HepG2 (cell line): ENCODE results near the gene SURF2. TPM values are rescaled to one million over a fixed set of nuclear protein-coding genes. Genes with fewer than 3 reads are reported as not detected.

ENCODE experiments used
- ATAC-seq: fragments of 200-7000 bp; cut with Tn5 transposase; 3 replicates; pipeline ENCODE4 v1.9.1; 2020; ENCODE audit warnings: mild to moderate bottlenecking, moderate library complexity
- BruUV-seq: library from RNA; stranded (reverse); fragments of 400-500 nt; replicated peaks from 2 replicates; lab custom pipeline; 2021; lab: Mats Ljungman, UMichigan
- CTCF ChIA-PET: fragments of 300-600 bp; formaldehyde crosslinking; extraction: SDS; loops from one replicate; lab custom pipeline; 2021; ENCODE audit warnings: low total read pairs, inconsistent platforms, low intra/inter-chr PET ratio; lab: Yijun Ruan, JAX
- POLR2A ChIA-PET: fragments of 350-600 bp; sonication (Branson Sonifier 250); formaldehyde crosslinking; loops from one replicate; lab custom pipeline; 2020; ENCODE audit warnings: antibody characterized with exemption, inconsistent platforms; lab: Yijun Ruan, JAX
- DNase-seq: peaks from one replicate; pipeline ENCODE4 v3.0.0-alpha.2; 2015; ENCODE audit warnings: low spot score
- FAIRE-seq: peaks from 3 replicates; lab custom pipeline; 2011; peaks lifted over from hg19 to GRCh38; lab: Jason Lieb, UNC
- H2AFZ ChIP-seq: one replicate; pipeline ENCODE4 v1.6.1; 2011; ENCODE audit warnings: low read length, inconsistent platforms
- H3K27ac ChIP-seq: fragments of 300-600 bp; 3 replicates; pipeline ENCODE4 v1.8.0; 2011; ENCODE audit warnings: mixed run types, mild to moderate bottlenecking, mixed read lengths, low read length, inconsistent platforms; ENCODE audit not compliant: insufficient read depth; ENCODE audit errors: extremely low read length
- H3K27me3 ChIP-seq, 2 experiments: fragments of 200-600 bp in 1 of 2; 2 replicates in 1 of 2; 3 replicates in 1 of 2; pipeline versions ENCODE4 v1.6.0 to v1.8.0; 2011; ENCODE audit warnings: low read length in 2 of 2, mild to moderate bottlenecking in 2 of 2, moderate library complexity in 2 of 2, inconsistent platforms in 1 of 2; ENCODE audit not compliant: insufficient read depth in 2 of 2, control insufficient read depth in 1 of 2
- H3K36me3 ChIP-seq, 2 experiments: fragments of 200-600 bp in 1 of 2; replicated peaks in 1 of 2; 2 replicates in 1 of 2; 3 replicates in 1 of 2; pipeline versions ENCODE4 v1.5.1 to v1.8.0; 2011; ENCODE audit warnings: low read length in 2 of 2, inconsistent platforms in 1 of 2; ENCODE audit not compliant: insufficient read depth in 2 of 2, control insufficient read depth in 1 of 2
- H3K4me1 ChIP-seq: 2 replicates; pipeline ENCODE4 v1.5.1; 2012; ENCODE audit warnings: low read length, inconsistent platforms; ENCODE audit not compliant: insufficient read depth
- H3K4me2 ChIP-seq: 2 replicates; pipeline ENCODE4 v1.6.0; 2011; ENCODE audit warnings: low read depth, low read length, inconsistent platforms
- H3K4me3 ChIP-seq, 3 experiments: fragments of 200-600 bp in 1 of 3; sonication (generic), shearing (Covaris generic) in 1 of 3; replicated peaks in 1 of 3; 2 replicates each; pipeline ENCODE4 v1.5.1; 2011 to 2016; ENCODE audit warnings: low read length in 3 of 3, inconsistent platforms in 2 of 3, low read depth in 2 of 3, mild to moderate bottlenecking in 2 of 3, control low read depth in 1 of 3, mixed read lengths in 1 of 3; ENCODE audit not compliant: insufficient read depth in 1 of 3
- H3K79me2 ChIP-seq: one replicate; pipeline ENCODE4 v1.6.1; 2011; ENCODE audit warnings: low read length, inconsistent platforms; ENCODE audit not compliant: insufficient read depth
- H3K9ac ChIP-seq: 2 replicates; pipeline ENCODE4 v1.6.0; 2011; ENCODE audit warnings: mild to moderate bottlenecking, low read depth, low read length, inconsistent platforms; ENCODE audit not compliant: insufficient read depth
- H3K9me3 ChIP-seq: 2 replicates; pipeline ENCODE4 v1.5.1; 2012; ENCODE audit warnings: mild to moderate bottlenecking, low read length
- H4K20me1 ChIP-seq: 2 replicates; pipeline ENCODE4 v1.6.0; 2011; ENCODE audit warnings: inconsistent platforms, mild to moderate bottlenecking, low read length, moderate library complexity; ENCODE audit not compliant: insufficient read depth
- ARID2 ChIP-seq: sonication (generic); formaldehyde crosslinking; IDR thresholded peaks from 2 replicates; pipeline ENCODE4 v1.8.1; 2022; ENCODE audit warnings: mild to moderate bottlenecking, missing genetic modification reagents, borderline replicate concordance
- BHLHE40 ChIP-seq: IDR thresholded peaks from 2 replicates; pipeline ENCODE4 v1.6.1; 2011; ENCODE audit warnings: low read length, improper control_type of control experiment
- FOSL1 ChIP-seq: sonication (generic); formaldehyde crosslinking; IDR thresholded peaks from 2 replicates; pipeline ENCODE4 v1.9.0; 2021; ENCODE audit warnings: missing genetic modification reagents, borderline replicate concordance
- ISL2 ChIP-seq: sonication (generic); formaldehyde crosslinking; IDR thresholded peaks from 2 replicates; pipeline ENCODE4 v1.5.0; 2020; ENCODE audit warnings: missing genetic modification reagents
- MZF1 ChIP-seq: sonication (generic); formaldehyde crosslinking; IDR thresholded peaks from 2 replicates; pipeline ENCODE4 v1.8.1; 2023; ENCODE audit warnings: mild to moderate bottlenecking, missing genetic modification reagents, borderline replicate concordance
- NFIC ChIP-seq: IDR thresholded peaks from 2 replicates; pipeline ENCODE4 v1.6.1; 2012; ENCODE audit warnings: mild to moderate bottlenecking, low read length, inconsistent platforms
- NFKB2 ChIP-seq: sonication (generic); formaldehyde crosslinking; IDR thresholded peaks from 2 replicates; pipeline ENCODE4 v1.4.0; 2020; ENCODE audit warnings: missing genetic modification reagents, borderline replicate concordance
- RARA ChIP-seq: IDR thresholded peaks from 2 replicates; pipeline ENCODE4 v1.6.1; 2016; ENCODE audit warnings: missing genetic modification reagents, missing compliant biosample characterization
- RNF2 ChIP-seq: fragments of 450-650 bp; conservative IDR thresholded peaks from 2 replicates; pipeline ENCODE4 v1.6.1; 2016; ENCODE audit warnings: low read depth
- SATB2 ChIP-seq: sonication (generic); formaldehyde crosslinking; IDR thresholded peaks from 2 replicates; pipeline ENCODE4 v1.5.0; 2020; ENCODE audit warnings: missing genetic modification reagents
- SMAD3 ChIP-seq: sonication (generic); formaldehyde crosslinking; IDR thresholded peaks from 2 replicates; pipeline ENCODE4 v1.4.0; 2020; ENCODE audit warnings: missing genetic modification reagents
- SP2 ChIP-seq: sonication (generic); formaldehyde crosslinking; IDR thresholded peaks from 2 replicates; pipeline ENCODE4 v1.5.1; 2020; ENCODE audit warnings: mild to moderate bottlenecking, missing genetic modification reagents
- TEAD3 ChIP-seq: optimal IDR thresholded peaks from 2 replicates; pipeline ENCODE3; 2016; ENCODE audit warnings: borderline replicate concordance
- ZNF264 ChIP-seq: sonication (generic); formaldehyde crosslinking; IDR thresholded peaks from 2 replicates; pipeline ENCODE4 v1.4.0; 2020; ENCODE audit warnings: missing genetic modification reagents
- ZSCAN22 ChIP-seq: sonication (generic); formaldehyde crosslinking; IDR thresholded peaks from 2 replicates; pipeline ENCODE4 v1.4.0; 2020; ENCODE audit warnings: mild to moderate bottlenecking, missing genetic modification reagents
- WGBS: methylation state at CpG from one replicate; pipeline ENCODE4 v1.1.6; 2017; ENCODE audit warnings: low lambda C conversion rate; 5-methylcytosine and 5-hydroxymethylcytosine counted together
- in situ Hi-C: cut with HindIII; loops from 2 replicates; pipeline ENCODE4 v1.10.0; 2017; ENCODE audit warnings: low pct_unique_long_range_greater_than_20kb; ENCODE audit not compliant: extremely low pct_ligation_motif_present
- intact Hi-C: fragments of 100-400 bp; cut with micrococcal nuclease; formaldehyde crosslinking; loops from one replicate; pipeline ENCODE4 v1.10.0; 2022; ENCODE audit not compliant: unreplicated experiment
- polyA plus RNA-seq, 8 experiments: library from polyadenylated mRNA; depleted of rRNA in 3 of 8; stranded (reverse) in 7 of 8; unstranded in 1 of 8; fragments of >200 nt; fragmentation: Illumina TruSeq in 4 of 8; extraction: Trizol in 4 of 8; gene quantifications; 2 replicates each; pipeline versions ENCODE4 v1.2.1 to v1.2.3, GENCODE V29; 2011 to 2016; ENCODE audit warnings: low read depth in 4 of 8, missing spikeins in 1 of 8, mixed read lengths in 1 of 8; ENCODE audit not compliant: insufficient read depth in 1 of 8
- total RNA-seq, 5 experiments: library from RNA; depleted of rRNA; stranded (reverse); fragments of >200 nt; fragmentation: Illumina TruSeq; extraction: Trizol; gene quantifications; 2 replicates each; pipeline ENCODE4 v1.2.3, GENCODE V29; 2016; ENCODE audit warnings: low read depth in 1 of 5
- TF ChIP-seq, protein P1 (sequence below), 2 experiments: fragments of 450-650 bp in 1 of 2; sonication (generic) in 1 of 2; formaldehyde crosslinking in 1 of 2; IDR thresholded peaks; 2 replicates each; pipeline versions ENCODE4 v1.6.1 to v1.8.0; 2016 to 2022; ENCODE audit warnings: antibody characterized with exemption in 1 of 2, mild to moderate bottlenecking in 1 of 2, missing genetic modification reagents in 1 of 2
- TF ChIP-seq, protein P2 (sequence below): sonication (generic); formaldehyde crosslinking; IDR thresholded peaks from 2 replicates; pipeline ENCODE4 v1.9.0; 2022; ENCODE audit warnings: missing genetic modification reagents, mild to moderate bottlenecking, borderline replicate concordance

Gene SURF2
- total and polyA plus RNA-seq, 2 of the 13 experiments (the other 11 are each of a cell fraction or from before 2014, with no cell fraction given): 6.3 to 13.6 TPM

DNA sequence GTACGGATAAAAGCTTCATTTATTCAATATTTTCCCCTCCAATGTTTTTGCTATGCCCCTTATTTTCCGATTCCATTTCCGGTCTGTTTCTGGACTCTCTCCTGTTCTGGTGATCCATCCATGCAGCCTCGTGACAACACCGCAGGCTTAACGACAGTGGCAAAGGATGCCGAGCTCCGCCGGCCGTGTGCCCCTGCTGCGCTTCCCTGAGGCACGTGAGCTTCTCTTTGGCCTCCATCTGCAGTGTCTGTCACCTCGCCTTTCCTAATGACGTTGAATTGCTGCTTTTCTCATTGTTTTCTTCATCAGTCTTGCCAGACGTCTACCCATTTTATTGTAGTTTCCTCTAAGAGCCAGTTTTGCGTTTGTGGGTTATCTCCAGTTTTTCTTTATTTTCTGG is 49.0 kb upstream of the SURF2 start:
- no peaks in the 10 kb centered on the region for H3K36me3 ChIP-seq
- H3K27ac ChIP-seq: no peak overlapping the region
- H3K4me3 ChIP-seq: no peak overlapping the region
- 46% methylated on average over 16 of the region's 16 CpGs for WGBS
- peaks cover 0 to 24% of the 10 kb centered on the region in 2 experiments; a peak in 3 of 5 replicates for H3K27me3 ChIP-seq
- POLR2A ChIA-PET: no interaction called here
- DNase-seq: no peak
- no peak overlapping the region for H2AFZ ChIP-seq
- H3K9me3 ChIP-seq: no peaks in the 10 kb centered on the region
- no peak overlapping the region for H3K9ac ChIP-seq
- H3K4me2 ChIP-seq: no peak overlapping the region
- no peaks in the 10 kb centered on the region for H3K4me1 ChIP-seq
- FAIRE-seq: no peak
- H4K20me1 ChIP-seq: no peaks in the 10 kb centered on the region
- BruUV-seq: no TSS peak
- H3K79me2 ChIP-seq: no peaks in the 10 kb centered on the region
- in situ Hi-C loops: no loop called here
- no peak for ATAC-seq
- CTCF ChIA-PET: no interaction called here
- intact Hi-C loops: no loop called here
- no peak for TF ChIP-seq RNF2
- TF ChIP-seq, protein P1, sequence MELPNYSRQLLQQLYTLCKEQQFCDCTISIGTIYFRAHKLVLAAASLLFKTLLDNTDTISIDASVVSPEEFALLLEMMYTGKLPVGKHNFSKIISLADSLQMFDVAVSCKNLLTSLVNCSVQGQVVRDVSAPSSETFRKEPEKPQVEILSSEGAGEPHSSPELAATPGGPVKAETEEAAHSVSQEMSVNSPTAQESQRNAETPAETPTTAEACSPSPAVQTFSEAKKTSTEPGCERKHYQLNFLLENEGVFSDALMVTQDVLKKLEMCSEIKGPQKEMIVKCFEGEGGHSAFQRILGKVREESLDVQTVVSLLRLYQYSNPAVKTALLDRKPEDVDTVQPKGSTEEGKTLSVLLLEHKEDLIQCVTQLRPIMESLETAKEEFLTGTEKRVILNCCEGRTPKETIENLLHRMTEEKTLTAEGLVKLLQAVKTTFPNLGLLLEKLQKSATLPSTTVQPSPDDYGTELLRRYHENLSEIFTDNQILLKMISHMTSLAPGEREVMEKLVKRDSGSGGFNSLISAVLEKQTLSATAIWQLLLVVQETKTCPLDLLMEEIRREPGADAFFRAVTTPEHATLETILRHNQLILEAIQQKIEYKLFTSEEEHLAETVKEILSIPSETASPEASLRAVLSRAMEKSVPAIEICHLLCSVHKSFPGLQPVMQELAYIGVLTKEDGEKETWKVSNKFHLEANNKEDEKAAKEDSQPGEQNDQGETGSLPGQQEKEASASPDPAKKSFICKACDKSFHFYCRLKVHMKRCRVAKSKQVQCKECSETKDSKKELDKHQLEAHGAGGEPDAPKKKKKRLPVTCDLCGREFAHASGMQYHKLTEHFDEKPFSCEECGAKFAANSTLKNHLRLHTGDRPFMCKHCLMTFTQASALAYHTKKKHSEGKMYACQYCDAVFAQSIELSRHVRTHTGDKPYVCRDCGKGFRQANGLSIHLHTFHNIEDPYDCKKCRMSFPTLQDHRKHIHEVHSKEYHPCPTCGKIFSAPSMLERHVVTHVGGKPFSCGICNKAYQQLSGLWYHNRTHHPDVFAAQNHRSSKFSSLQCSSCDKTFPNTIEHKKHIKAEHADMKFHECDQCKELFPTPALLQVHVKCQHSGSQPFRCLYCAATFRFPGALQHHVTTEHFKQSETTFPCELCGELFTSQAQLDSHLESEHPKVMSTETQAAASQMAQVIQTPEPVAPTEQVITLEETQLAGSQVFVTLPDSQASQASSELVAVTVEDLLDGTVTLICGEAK (IDR thresholded peaks at IDR 0.05): no peak
- TF ChIP-seq, protein P1 (CRISPR knock-in tag; IDR thresholded peaks at IDR 0.05): no peak
- no peak for TF ChIP-seq MZF1 (CRISPR knock-in tag)
- TF ChIP-seq, protein P2, sequence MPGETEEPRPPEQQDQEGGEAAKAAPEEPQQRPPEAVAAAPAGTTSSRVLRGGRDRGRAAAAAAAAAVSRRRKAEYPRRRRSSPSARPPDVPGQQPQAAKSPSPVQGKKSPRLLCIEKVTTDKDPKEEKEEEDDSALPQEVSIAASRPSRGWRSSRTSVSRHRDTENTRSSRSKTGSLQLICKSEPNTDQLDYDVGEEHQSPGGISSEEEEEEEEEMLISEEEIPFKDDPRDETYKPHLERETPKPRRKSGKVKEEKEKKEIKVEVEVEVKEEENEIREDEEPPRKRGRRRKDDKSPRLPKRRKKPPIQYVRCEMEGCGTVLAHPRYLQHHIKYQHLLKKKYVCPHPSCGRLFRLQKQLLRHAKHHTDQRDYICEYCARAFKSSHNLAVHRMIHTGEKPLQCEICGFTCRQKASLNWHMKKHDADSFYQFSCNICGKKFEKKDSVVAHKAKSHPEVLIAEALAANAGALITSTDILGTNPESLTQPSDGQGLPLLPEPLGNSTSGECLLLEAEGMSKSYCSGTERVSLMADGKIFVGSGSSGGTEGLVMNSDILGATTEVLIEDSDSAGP (CRISPR knock-in tag): no peak
- no peak for TF ChIP-seq SMAD3 (CRISPR knock-in tag)
- no peak for TF ChIP-seq ZSCAN22 (CRISPR knock-in tag)
- no peak for TF ChIP-seq FOSL1
- TF ChIP-seq NFIC: no peak
- TF ChIP-seq RARA: no peak
- no peak for TF ChIP-seq SATB2 (CRISPR knock-in tag)
- no peak for TF ChIP-seq BHLHE40
- no peak for TF ChIP-seq ARID2 (CRISPR knock-in tag)
- no peak for TF ChIP-seq ZNF264
- TF ChIP-seq SP2: no peak
- TF ChIP-seq ISL2: no peak
- TF ChIP-seq NFKB2: no peak
- no peak for TF ChIP-seq TEAD3
